H1 (cell line): ENCODE data around the gene RFLNA. TPM values are rescaled to one million over a fixed set of nuclear protein-coding genes. Genes with fewer than 3 reads are reported as not detected.

Experiments
- polyA plus RNA-seq, 7 experiments: library from polyadenylated mRNA; depleted of rRNA in 3 of 7; stranded (reverse) in 5 of 7; unstranded in 2 of 7; fragments of >200 nt in 5 of 7; fragments of 200-250 nt in 2 of 7; gene quantifications; 1 replicate in 5 of 7; 2 replicates in 1 of 7; 4 replicates in 1 of 7; pipeline versions ENCODE4 v1.2.1 to v1.2.3, GENCODE V29; 2011 to 2013; ENCODE audit warnings: missing spikeins in 2 of 7, mixed read lengths in 2 of 7
- total RNA-seq: library from RNA; stranded (reverse); fragmentation: NEBNext Ultra II Directional; extraction: Animal tissue kit (Norgen Biotek cat#: 25700); gene quantifications from 2 replicates; pipeline ENCODE4 v1.2.1, GENCODE V29; 2021
- TF ChIP-seq, protein P1 (sequence below): IDR thresholded peaks from 2 replicates; pipeline ENCODE4 v1.6.1; 2012; ENCODE audit warnings: inconsistent platforms

RFLNA gene
- total and polyA plus RNA-seq, 2 of the 8 experiments (the other 6 are each of a cell fraction or from before 2014, with no cell fraction given) = 6.4 to 6.6 TPM

DNA sequence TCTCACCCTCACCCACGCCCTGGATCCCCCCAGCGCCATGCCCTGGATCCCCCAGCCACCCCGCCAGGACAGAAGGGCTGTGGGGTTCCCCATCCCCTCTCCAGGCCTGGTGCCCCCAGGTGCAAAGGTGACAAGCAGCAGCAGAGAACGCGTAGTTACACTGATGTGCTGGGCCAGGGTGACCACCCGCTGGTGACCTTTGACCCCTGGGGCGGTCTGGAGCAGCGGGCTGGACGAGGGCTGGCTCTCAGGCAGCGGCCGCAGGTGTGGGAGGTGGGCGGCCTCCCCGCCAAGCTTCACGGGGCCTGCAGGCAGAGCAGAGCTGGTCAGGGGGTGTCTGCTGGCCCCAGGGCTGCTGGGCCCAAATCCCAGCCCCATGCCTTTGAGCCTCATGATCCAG is 40.1 kb downstream of the RFLNA start (continued):
- TF ChIP-seq, protein P1, sequence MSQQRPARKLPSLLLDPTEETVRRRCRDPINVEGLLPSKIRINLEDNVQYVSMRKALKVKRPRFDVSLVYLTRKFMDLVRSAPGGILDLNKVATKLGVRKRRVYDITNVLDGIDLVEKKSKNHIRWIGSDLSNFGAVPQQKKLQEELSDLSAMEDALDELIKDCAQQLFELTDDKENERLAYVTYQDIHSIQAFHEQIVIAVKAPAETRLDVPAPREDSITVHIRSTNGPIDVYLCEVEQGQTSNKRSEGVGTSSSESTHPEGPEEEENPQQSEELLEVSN = no peak
